Neural progenitor cell (in vitro differentiated cells): ENCODE measurements around the gene PEX14. TPM values are rescaled to one million over a fixed set of nuclear protein-coding genes. Genes with fewer than 3 reads are reported as not detected.
A peak's percentile ranks its signal among the peaks of the same experiment; 100 is the strongest.

ENCODE experiments used
- DNase-seq: peaks from one replicate; pipeline ENCODE4 v3.0.0-alpha.2; 2016; ENCODE audit warnings: low spot score
- H2AFZ ChIP-seq: fragments of 200-600 bp; sonication (generic); replicated peaks from 2 replicates; pipeline ENCODE4 v1.6.1; 2016; ENCODE audit warnings: antibody characterized with exemption
- H3F3A ChIP-seq: fragments of 200-600 bp; sonication (generic); 2 replicates; pipeline ENCODE4 v1.6.1; 2016; ENCODE audit warnings: antibody characterized with exemption, low read depth
- H3K27ac ChIP-seq: fragments of 200-600 bp; sonication (generic); 2 replicates; pipeline ENCODE4 v1.5.1; 2016; ENCODE audit warnings: mild to moderate bottlenecking
- H3K27me3 ChIP-seq: fragments of 200-600 bp; sonication (generic); 2 replicates; pipeline ENCODE4 v1.6.1; 2016; ENCODE audit warnings: mild to moderate bottlenecking, moderate library complexity
- H3K36me3 ChIP-seq: fragments of 200-600 bp; sonication (generic); 2 replicates; pipeline ENCODE4 v1.5.1; 2016
- H3K4me1 ChIP-seq: fragments of 200-600 bp; sonication (generic); 2 replicates; pipeline ENCODE4 v1.6.1; 2016; ENCODE audit warnings: mixed run types
- H3K4me2 ChIP-seq: fragments of 200-600 bp; sonication (generic); 2 replicates; pipeline ENCODE4 v1.6.1; 2016
- H3K4me3 ChIP-seq: fragments of 200-600 bp; sonication (generic); 2 replicates; pipeline ENCODE4 v1.5.1; 2016
- H3K79me2 ChIP-seq: fragments of 200-600 bp; sonication (generic); 2 replicates; pipeline ENCODE4 v1.6.1; 2016; ENCODE audit warnings: low read depth
- H3K9ac ChIP-seq: fragments of 200-600 bp; sonication (generic); 2 replicates; pipeline ENCODE4 v1.6.1; 2016
- H3K9me3 ChIP-seq: fragments of 200-600 bp; sonication (generic); 2 replicates; pipeline ENCODE4 v1.5.1; 2016; ENCODE audit warnings: low read depth
- H4K20me1 ChIP-seq: fragments of 200-600 bp; sonication (generic); 2 replicates; pipeline ENCODE4 v1.6.1; 2016; ENCODE audit warnings: low read depth
- H3K27ac Mint-ChIP-seq: 3 replicates; pipeline ENCODE4 v1.8.0; 2021; ENCODE audit warnings: mixed read lengths
- H3K27me3 Mint-ChIP-seq: 2 replicates; pipeline ENCODE4 v1.8.0; 2022; ENCODE audit warnings: low read depth, mild to moderate bottlenecking, inconsistent platforms, moderate library complexity, mixed read lengths; ENCODE audit not compliant: insufficient read depth
- H3K36me3 Mint-ChIP-seq: 3 replicates; pipeline ENCODE4 v1.8.0; 2021; ENCODE audit warnings: mixed read lengths
- H3K4me1 Mint-ChIP-seq: 3 replicates; pipeline ENCODE4 v1.8.0; 2021; ENCODE audit warnings: mixed read lengths
- H3K4me3 Mint-ChIP-seq: 3 replicates; pipeline ENCODE4 v1.8.0; 2021; ENCODE audit warnings: mild to moderate bottlenecking, moderate library complexity, mixed read lengths
- H3K9me3 Mint-ChIP-seq: 3 replicates; pipeline ENCODE4 v1.8.0; 2020; ENCODE audit warnings: mixed read lengths
- CTCF ChIP-seq: fragments of 200-600 bp; sonication (generic); IDR thresholded peaks from 2 replicates; pipeline ENCODE4 v1.5.1; 2017; ENCODE audit warnings: antibody characterized with exemption, mild to moderate bottlenecking
- EZH2 ChIP-seq: fragments of 200-600 bp; sonication (generic); IDR thresholded peaks from 2 replicates; pipeline ENCODE4 v1.6.1; 2017; ENCODE audit warnings: antibody characterized with exemption, mild to moderate bottlenecking, moderate library complexity
- EZH2phosphoT487 ChIP-seq: fragments of 200-600 bp; sonication (generic); IDR thresholded peaks from 2 replicates; pipeline ENCODE4 v1.6.1; 2017; ENCODE audit warnings: antibody characterized with exemption
- total RNA-seq: library from RNA; depleted of rRNA; stranded (reverse); fragments of >200 nt; gene quantifications from 2 replicates; pipeline ENCODE4 v1.2.3, GENCODE V29; 2015; ENCODE audit warnings: low replicate concordance

PEX14 gene
- total RNA-seq, 1 donor from 2014 or later, result 9.3 TPM

- Mint-ChIP-seq H3K36me3 (peaks cover 1% of the 10 kb centered on the region), H3K4me1 (peaks cover 44% of the 10 kb centered on the region), H3K9me3 (no peaks in the 10 kb centered on the region), H3K27me3 (peaks cover 5% of the 10 kb centered on the region), H3K4me3 (no peak overlapping the region), H3K27ac (no peak overlapping the region)
- no peak overlapping the region for H3K4me3 ChIP-seq
- H3K27me3 ChIP-seq, result no peaks in the 10 kb centered on the region
- no peaks in the 10 kb centered on the region for H3K36me3 ChIP-seq
- H3K79me2 ChIP-seq, result no peaks in the 10 kb centered on the region
- H3K4me2 ChIP-seq, result no peak overlapping the region
- no peak overlapping the region for H3K9ac ChIP-seq
- DNase-seq, result no peak
- no peak overlapping the region for H2AFZ ChIP-seq
- H3F3A ChIP-seq, result peaks cover 45% of the 10 kb centered on the region
- H3K9me3 ChIP-seq, result no peaks in the 10 kb centered on the region
- peaks cover 44% of the 10 kb centered on the region for H3K4me1 ChIP-seq
- H3K27ac ChIP-seq, result no peak overlapping the region
- TF ChIP-seq EZH2phosphoT487, result no peak
- TF ChIP-seq CTCF, result no peak
- no peak for TF ChIP-seq EZH2
- peaks cover 55% of the 10 kb centered on the region for H4K20me1 ChIP-seq
Observed at GRCh38 chr1:10665226-10665625, 190.5 kb downstream of the PEX14 start.

GRCh38 chr1:10665930-10666850 lies 191.4 kb downstream of the PEX14 start:
- Mint-ChIP-seq H3K4me1 (peaks cover 54% of the 10 kb centered on the region), H3K4me3 (no peak overlapping the region), H3K27ac (no peak overlapping the region), H3K9me3 (no peaks in the 10 kb centered on the region), H3K27me3 (peaks cover 5% of the 10 kb centered on the region), H3K36me3 (peaks cover 1% of the 10 kb centered on the region)
- Histone ChIP-seq H3K27me3 (no peaks in the 10 kb centered on the region), H3K9me3 (no peaks in the 10 kb centered on the region), H3K9ac (no peak overlapping the region), H3K4me3 (no peak overlapping the region), H2AFZ (no peak overlapping the region), H3K79me2 (no peaks in the 10 kb centered on the region), H3K27ac (no peak overlapping the region), H3K36me3 (no peaks in the 10 kb centered on the region), H4K20me1 (peaks cover 64% of the 10 kb centered on the region), H3K4me2 (no peak overlapping the region), H3K4me1 (peaks cover 54% of the 10 kb centered on the region), H3F3A (peaks cover 45% of the 10 kb centered on the region)
- no peak for DNase-seq
- no peak for TF ChIP-seq EZH2phosphoT487
- no peak for TF ChIP-seq EZH2
- no peak for TF ChIP-seq CTCF

GRCh38 chr1:10667861-10668761 lies 193.4 kb downstream of the PEX14 start:
- DNase-seq, result peak; percentile 72
- Histone ChIP-seq H3K36me3 (no peaks in the 10 kb centered on the region), H3K4me1 (peaks cover 55% of the 10 kb centered on the region), H3K27me3 (no peaks in the 10 kb centered on the region), H3K27ac (peak overlapping the region; percentile 53), H3K79me2 (no peaks in the 10 kb centered on the region), H2AFZ (no peak overlapping the region), H3K9me3 (no peaks in the 10 kb centered on the region), H3F3A (peaks cover 31% of the 10 kb centered on the region), H3K4me3 (no peak overlapping the region), H3K9ac (no peak overlapping the region), H4K20me1 (peaks cover 60% of the 10 kb centered on the region), H3K4me2 (peak overlapping the region; percentile 45)
- Mint-ChIP-seq H3K9me3 (no peaks in the 10 kb centered on the region), H3K27me3 (peaks cover 5% of the 10 kb centered on the region), H3K4me1 (peaks cover 66% of the 10 kb centered on the region), H3K4me3 (peak overlapping the region; percentile 64), H3K27ac (peak overlapping the region; percentile 77), H3K36me3 (peaks cover 1% of the 10 kb centered on the region)
- no peak for TF ChIP-seq CTCF
- TF ChIP-seq EZH2phosphoT487, result no peak
- no peak for TF ChIP-seq EZH2
